SU-DHL-6 (cell line): ENCODE measurements around the gene CDH24.

ENCODE experiments used
- CTCF ChIP-seq: fragments of 200-600 bp; sonication (generic); IDR thresholded peaks from one replicate; pipeline ENCODE4 v1.5.1; 2017; ENCODE audit warnings: antibody characterized with exemption, mild to moderate bottlenecking, low read length, moderate library complexity; ENCODE audit not compliant: insufficient read depth, poor library complexity, severe bottlenecking
- EZH2phosphoT487 ChIP-seq: fragments of 200-600 bp; sonication (generic), shearing (Covaris generic); conservative IDR thresholded peaks from 2 replicates; pipeline ENCODE4 v1.6.1; 2018; ENCODE audit warnings: mild to moderate bottlenecking, antibody characterized with exemption, low read length, moderate library complexity, mixed read lengths

GRCh38 chr14:23104591-23105347 lies 47.4 kb upstream of the CDH24 start, which contains the start of gene CIROP:
- TF ChIP-seq CTCF (no peak), EZH2phosphoT487 (no peak)
